ENCODE measurements around the gene GRK1. TPM values are rescaled to one million over a fixed set of nuclear protein-coding genes. Genes with fewer than 3 reads are reported as not detected.

GRK1 gene
- total RNA-seq, 2 experiments from 2014 or later, result 0.07 to 0.09 TPM

- H3K4me3 Mint-ChIP-seq, result no peak overlapping the region
- H3K4me1 Mint-ChIP-seq (ENCODE audit: low read depth), result peaks cover 14% of the 10 kb centered on the region
- ATAC-seq (peak; percentile 17), DNase-seq (no peak)
- no peaks in the 10 kb centered on the region for H3K9me3 Mint-ChIP-seq
- ChIA-PET POLR2A (no interaction called here), CTCF (no interaction called here)
- H3K27ac Mint-ChIP-seq, result no peak overlapping the region
- H3K27me3 Mint-ChIP-seq, result no peaks in the 10 kb centered on the region
- intact Hi-C loops (cut with micrococcal nuclease), result no loop called here
- no peaks in the 10 kb centered on the region for H3K36me3 Mint-ChIP-seq (ENCODE audit: low read depth)
- no peak for TF ChIP-seq CTCF (IDR thresholded peaks at IDR 0.05)
Measured at GRCh38 chr13:113654175-113654560, 12.9 kb upstream of the GRK1 start.

GRCh38 chr13:113654591-113655345, 12.3 kb upstream of the GRK1 start:
- no peak for DNase-seq
- POLR2A ChIA-PET, result no interaction called here
- H3K4me1 Mint-ChIP-seq (ENCODE audit: low read depth), result peaks cover 14% of the 10 kb centered on the region
- CTCF ChIA-PET, result no interaction called here
- no peaks in the 10 kb centered on the region for H3K36me3 Mint-ChIP-seq (ENCODE audit: low read depth)
- ATAC-seq, result no peak
- intact Hi-C loops (cut with micrococcal nuclease), result no loop called here
- H3K27ac Mint-ChIP-seq, result no peak overlapping the region
- H3K4me3 Mint-ChIP-seq, result no peak overlapping the region
- no peaks in the 10 kb centered on the region for H3K27me3 Mint-ChIP-seq
- TF ChIP-seq CTCF (IDR thresholded peaks at IDR 0.05), result no peak
- H3K9me3 Mint-ChIP-seq, result no peaks in the 10 kb centered on the region

GRCh38 chr13:113655346-113656002, 11.5 kb upstream of the GRK1 start:
- Mint-ChIP-seq H3K36me3 (ENCODE audit: low read depth) (no peaks in the 10 kb centered on the region), H3K9me3 (no peaks in the 10 kb centered on the region), H3K27ac (no peak overlapping the region), H3K4me3 (no peak overlapping the region), H3K27me3 (no peaks in the 10 kb centered on the region), H3K4me1 (ENCODE audit: low read depth) (peaks cover 14% of the 10 kb centered on the region)
- POLR2A ChIA-PET, result no interaction called here
- TF ChIP-seq CTCF (IDR thresholded peaks at IDR 0.05), result no peak
- intact Hi-C loops (cut with micrococcal nuclease), result no loop called here
- ATAC-seq (no peak), DNase-seq (no peak)
- CTCF ChIA-PET, result no interaction called here

- Mint-ChIP-seq H3K4me1 (ENCODE audit: low read depth) (peaks cover 14% of the 10 kb centered on the region), H3K4me3 (no peak overlapping the region), H3K9me3 (peaks cover 5% of the 10 kb centered on the region), H3K27ac (no peak overlapping the region), H3K27me3 (no peaks in the 10 kb centered on the region), H3K36me3 (ENCODE audit: low read depth) (no peaks in the 10 kb centered on the region)
- CTCF ChIA-PET, result no interaction called here
- DNase-seq, result no peak
- intact Hi-C loops (cut with micrococcal nuclease), result no loop called here
- ATAC-seq, result no peak
- no peak for TF ChIP-seq CTCF (IDR thresholded peaks at IDR 0.05)
- POLR2A ChIA-PET, result no interaction called here
Measured at GRCh38 chr13:113656003-113656588, 10.9 kb upstream of the GRK1 start.

All from activated CD8-positive, alpha-beta T cell treated with anti-CD3 and anti-CD28 coated beads for 36 hours (primary cell).